ENCODE measurements around the gene GLOD4.
"Not testable (repeated sequence)": the region's sequence is repeated elsewhere in the genome, so short reads cannot be mapped to it uniquely, and the experiment has no call there.

GLOD4 gene

GRCh38 chr17:814371-814770 is 32.3 kb upstream of the GLOD4 start:
- Histone ChIP-seq H3K4me3 (ENCODE audit: insufficient read depth, low read depth, low read length) (no peak overlapping the region), H3K27ac (ENCODE audit: insufficient read depth, low read depth, low read length, poor library complexity, severe bottlenecking) (no peak overlapping the region)
- 95 to 97% methylated on average over 20 of the region's 20 CpGs for WGBS, 2 experiments

DNA sequence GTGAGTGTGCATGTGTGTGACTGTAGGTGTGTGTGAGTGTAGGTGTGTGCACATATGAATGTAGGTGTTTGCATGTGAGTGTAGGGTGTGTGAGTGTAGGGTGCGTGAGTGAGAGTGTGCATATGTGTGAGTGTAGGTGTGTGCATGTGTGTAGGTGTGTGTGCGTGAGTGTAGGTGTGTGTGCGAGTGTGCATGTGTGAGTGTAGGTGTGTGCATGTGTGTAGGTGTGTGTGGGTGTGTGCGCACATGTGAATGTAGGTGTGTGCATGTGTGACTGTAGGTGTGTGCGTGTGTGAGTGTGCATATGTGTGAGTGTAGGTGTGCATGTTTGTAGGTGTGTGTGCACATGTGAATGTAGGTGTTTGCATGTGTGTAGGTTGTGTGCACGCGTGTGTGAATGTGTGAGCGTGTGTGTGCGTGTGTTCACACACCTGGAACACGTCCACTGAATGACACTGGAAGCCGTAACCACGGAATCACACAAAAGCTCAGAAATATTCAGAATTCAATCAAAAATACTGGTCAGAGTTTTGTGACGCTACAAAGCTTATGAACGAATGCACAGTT is 30.6 kb upstream of the GLOD4 start:
- Histone ChIP-seq H3K4me1 (ENCODE audit: control insufficient read depth, insufficient read depth, low read length) (no peaks in the 10 kb centered on the region), H3K4me3 (ENCODE audit: insufficient read depth, low read depth, low read length) (no peak overlapping the region), H3K9me3 (ENCODE audit: control insufficient read depth, low read length) (no peaks in the 10 kb centered on the region), H3K36me3 (ENCODE audit: control insufficient read depth, insufficient read depth, low read length) (no peaks in the 10 kb centered on the region), H3K27ac (ENCODE audit: insufficient read depth, low read depth, low read length, poor library complexity, severe bottlenecking) (no peak overlapping the region), H3K27me3 (ENCODE audit: control insufficient read depth, insufficient read depth, low read length, poor library complexity, severe bottlenecking) (no peaks in the 10 kb centered on the region)
- 88 to 92% methylated on average over 14 of the region's 14 CpGs for WGBS, 2 experiments

More at GRCh38 chr17:814371-814770, 32.3 kb upstream of the GLOD4 start:
- H3K4me1 ChIP-seq (ENCODE audit: control insufficient read depth, insufficient read depth, low read length), result no peaks in the 10 kb centered on the region
- H3K9me3 ChIP-seq (ENCODE audit: control insufficient read depth, low read length), result no peaks in the 10 kb centered on the region
- H3K27me3 ChIP-seq (ENCODE audit: control insufficient read depth, insufficient read depth, low read length, poor library complexity, severe bottlenecking), result no peaks in the 10 kb centered on the region
- peaks cover 3% of the 10 kb centered on the region for H3K36me3 ChIP-seq (ENCODE audit: control insufficient read depth, insufficient read depth, low read length)

GRCh38 chr17:811051-811784 is 29.1 kb upstream of the GLOD4 start:
- no peaks in the 10 kb centered on the region for H3K9me3 ChIP-seq (ENCODE audit: control insufficient read depth, low read length)
- H3K27ac ChIP-seq (ENCODE audit: insufficient read depth, low read depth, low read length, poor library complexity, severe bottlenecking), result peak overlapping the region; percentile 36
- WGBS, 2 experiments, result 92 to 93% methylated on average over 29 of the region's 29 CpGs
- H3K4me3 ChIP-seq (ENCODE audit: insufficient read depth, low read depth, low read length), result no peak overlapping the region
- no peaks in the 10 kb centered on the region for H3K4me1 ChIP-seq (ENCODE audit: control insufficient read depth, insufficient read depth, low read length)
- H3K36me3 ChIP-seq (ENCODE audit: control insufficient read depth, insufficient read depth, low read length), result no peaks in the 10 kb centered on the region
- no peaks in the 10 kb centered on the region for H3K27me3 ChIP-seq (ENCODE audit: control insufficient read depth, insufficient read depth, low read length, poor library complexity, severe bottlenecking)

DNA sequence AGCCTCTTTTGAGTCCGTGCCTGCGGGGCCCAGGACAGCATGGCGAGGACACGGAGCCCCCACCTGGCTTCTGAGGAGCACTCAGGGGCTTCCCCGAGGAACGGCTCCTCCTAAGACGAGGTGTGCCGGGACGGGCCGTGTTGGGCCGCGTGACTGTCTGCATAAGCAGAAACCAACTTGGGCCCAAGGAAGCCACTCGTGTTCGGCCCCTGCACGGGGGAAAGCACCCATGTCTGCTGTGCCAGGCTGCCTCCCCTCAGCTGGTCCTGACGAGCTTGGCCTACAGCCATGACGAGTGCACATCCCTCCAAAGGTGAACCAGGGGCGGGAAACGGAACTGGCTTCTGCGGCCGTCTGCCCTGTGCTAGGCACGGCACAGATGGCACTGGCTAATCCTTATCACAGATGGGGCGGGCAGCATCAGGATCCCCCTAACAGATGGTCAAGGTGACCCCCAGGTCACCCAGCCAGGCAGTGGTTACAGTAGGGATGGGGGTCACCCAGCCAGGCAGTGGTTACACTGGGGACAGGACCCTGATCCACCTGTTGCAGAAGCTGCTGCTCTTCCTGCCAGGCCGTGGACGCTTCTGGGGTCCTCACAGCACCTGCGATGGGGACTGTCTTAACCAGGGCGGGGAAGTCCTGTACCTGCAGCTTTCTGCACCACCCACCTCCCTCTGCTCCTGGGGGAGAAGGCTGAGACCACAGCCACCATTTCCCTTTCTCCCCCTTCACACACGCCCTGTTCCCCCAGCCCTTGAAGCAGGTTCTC is 25.6 kb upstream of the GLOD4 start:
- Histone ChIP-seq H3K9me3 (ENCODE audit: control insufficient read depth, low read length) (no peaks in the 10 kb centered on the region), H3K27me3 (ENCODE audit: control insufficient read depth, insufficient read depth, low read length, poor library complexity, severe bottlenecking) (no peaks in the 10 kb centered on the region), H3K4me1 (ENCODE audit: control insufficient read depth, insufficient read depth, low read length) (peaks cover 18% of the 10 kb centered on the region), H3K4me3 (ENCODE audit: insufficient read depth, low read depth, low read length) (no peak overlapping the region), H3K27ac (ENCODE audit: insufficient read depth, low read depth, low read length, poor library complexity, severe bottlenecking) (no peak overlapping the region), H3K36me3 (ENCODE audit: control insufficient read depth, insufficient read depth, low read length) (no peaks in the 10 kb centered on the region)
- WGBS, 2 experiments, result 94% methylated on average over 28 of the region's 28 CpGs

- Histone ChIP-seq H3K36me3 (ENCODE audit: control insufficient read depth, insufficient read depth, low read length) (no peaks in the 10 kb centered on the region), H3K9me3 (ENCODE audit: control insufficient read depth, low read length) (no peaks in the 10 kb centered on the region), H3K27ac (ENCODE audit: insufficient read depth, low read depth, low read length, poor library complexity, severe bottlenecking) (no peak overlapping the region), H3K4me3 (ENCODE audit: insufficient read depth, low read depth, low read length) (no peak overlapping the region), H3K4me1 (ENCODE audit: control insufficient read depth, insufficient read depth, low read length) (peaks cover 18% of the 10 kb centered on the region), H3K27me3 (ENCODE audit: control insufficient read depth, insufficient read depth, low read length, poor library complexity, severe bottlenecking) (no peaks in the 10 kb centered on the region)
- 90 to 91% methylated on average over 33 of the region's 33 CpGs for WGBS, 2 experiments
Observed at GRCh38 chr17:806781-807522, 24.9 kb upstream of the GLOD4 start.

- Histone ChIP-seq H3K27ac (ENCODE audit: insufficient read depth, low read depth, low read length, poor library complexity, severe bottlenecking) (no peak overlapping the region), H3K4me1 (ENCODE audit: control insufficient read depth, insufficient read depth, low read length) (peaks cover 18% of the 10 kb centered on the region), H3K36me3 (ENCODE audit: control insufficient read depth, insufficient read depth, low read length) (no peaks in the 10 kb centered on the region), H3K4me3 (ENCODE audit: insufficient read depth, low read depth, low read length) (no peak overlapping the region), H3K9me3 (ENCODE audit: control insufficient read depth, low read length) (no peaks in the 10 kb centered on the region), H3K27me3 (ENCODE audit: control insufficient read depth, insufficient read depth, low read length, poor library complexity, severe bottlenecking) (no peaks in the 10 kb centered on the region)
- WGBS, 2 experiments, result 90 to 92% methylated on average over 13 of the region's 13 CpGs
Observed at GRCh38 chr17:806346-806745, 24.3 kb upstream of the GLOD4 start.

GRCh38 chr17:805886-806285 is 23.8 kb upstream of the GLOD4 start:
- H3K4me1 ChIP-seq (ENCODE audit: control insufficient read depth, insufficient read depth, low read length), result peaks cover 18% of the 10 kb centered on the region
- 93 to 94% methylated on average over 17 to 23 of the region's 23 CpGs for WGBS, 2 experiments
- not testable (repeated sequence) for H3K4me3 ChIP-seq (ENCODE audit: insufficient read depth, low read depth, low read length); H3K27ac ChIP-seq (ENCODE audit: insufficient read depth, low read depth, low read length, poor library complexity, severe bottlenecking); H3K27me3 ChIP-seq (ENCODE audit: control insufficient read depth, insufficient read depth, low read length, poor library complexity, severe bottlenecking); H3K36me3 ChIP-seq (ENCODE audit: control insufficient read depth, insufficient read depth, low read length); H3K9me3 ChIP-seq (ENCODE audit: control insufficient read depth, low read length)

GRCh38 chr17:804541-805435 is 22.7 kb upstream of the GLOD4 start:
- Histone ChIP-seq H3K27ac (ENCODE audit: insufficient read depth, low read depth, low read length, poor library complexity, severe bottlenecking) (peak overlapping the region; percentile 68), H3K27me3 (ENCODE audit: control insufficient read depth, insufficient read depth, low read length, poor library complexity, severe bottlenecking) (no peaks in the 10 kb centered on the region), H3K9me3 (ENCODE audit: control insufficient read depth, low read length) (no peaks in the 10 kb centered on the region), H3K36me3 (ENCODE audit: control insufficient read depth, insufficient read depth, low read length) (no peaks in the 10 kb centered on the region), H3K4me1 (ENCODE audit: control insufficient read depth, insufficient read depth, low read length) (peaks cover 18% of the 10 kb centered on the region), H3K4me3 (ENCODE audit: insufficient read depth, low read depth, low read length) (no peak overlapping the region)
- 70 to 74% methylated on average over 41 of the region's 41 CpGs for WGBS, 2 experiments
